PC-3 (cell line): ENCODE results near the gene SLC17A1. TPM values are rescaled to one million over a fixed set of nuclear protein-coding genes. Genes with fewer than 3 reads are reported as not detected.

Experiments
- ATAC-seq: fragments of 200-7000 bp; cut with Tn5 transposase; 2 replicates; pipeline ENCODE4 v1.9.1; 2020; ENCODE audit warnings: mild to moderate bottlenecking, moderate library complexity
- BruUV-seq: library from RNA; stranded (reverse); fragments of 400-500 nt; replicated peaks from 2 replicates; lab custom pipeline; 2021; lab: Mats Ljungman, UMichigan
- CTCF ChIA-PET: fragments of 300-600 bp; sonication (Branson Sonifier 250); formaldehyde crosslinking; loops from one replicate; lab custom pipeline; 2022; ENCODE audit warnings: antibody characterized with exemption; lab: Charles Lee
- POLR2A ChIA-PET: fragments of 300-600 bp; sonication (Branson Sonifier 250); formaldehyde crosslinking; loops from one replicate; lab custom pipeline; 2022; ENCODE audit warnings: antibody characterized with exemption; ENCODE audit not compliant: unreplicated experiment; lab: Charles Lee
- DNase-seq: peaks from one replicate; pipeline ENCODE4 v3.0.0-alpha.2; 2015
- H2AFZ ChIP-seq: fragments of 300-600 bp; sonication (generic); 2 replicates; pipeline ENCODE4 v1.6.0; 2016; ENCODE audit warnings: antibody characterized with exemption, low read length
- H3F3A ChIP-seq: fragments of 300-600 bp; sonication (generic); one replicate; pipeline ENCODE4 v1.6.0; 2017; ENCODE audit warnings: antibody characterized with exemption, low read length, control low read depth, mild to moderate bottlenecking; ENCODE audit not compliant: unreplicated experiment
- H3K27ac ChIP-seq: fragments of 300-600 bp; sonication (generic); 2 replicates; pipeline ENCODE4 v1.5.1; 2016; ENCODE audit warnings: mild to moderate bottlenecking, low read length
- H3K27me3 ChIP-seq: fragments of 300-600 bp; sonication (generic); 2 replicates; pipeline ENCODE4 v1.6.1; 2016; ENCODE audit warnings: low read length, mixed read lengths
- H3K36me3 ChIP-seq: fragments of 300-600 bp; sonication (generic); 2 replicates; pipeline ENCODE4 v1.6.1; 2016; ENCODE audit warnings: low read depth, mixed run types, low read length, mixed read lengths
- H3K4me1 ChIP-seq: fragments of 300-600 bp; sonication (generic); 2 replicates; pipeline ENCODE4 v1.5.1; 2016; ENCODE audit warnings: low read length; ENCODE audit not compliant: insufficient read depth
- H3K4me2 ChIP-seq: fragments of 300-600 bp; sonication (generic); 2 replicates; pipeline ENCODE4 v1.6.0; 2016; ENCODE audit warnings: low read length
- H3K4me3 ChIP-seq: fragments of 300-600 bp; sonication (generic); 2 replicates; pipeline ENCODE4 v1.5.1; 2016; ENCODE audit warnings: mild to moderate bottlenecking, low read length, mixed read lengths
- H3K79me2 ChIP-seq: fragments of 300-600 bp; sonication (generic); 2 replicates; pipeline ENCODE4 v1.6.1; 2017; ENCODE audit warnings: low read length, mixed read lengths
- H3K9ac ChIP-seq: fragments of 300-600 bp; sonication (generic); 2 replicates; pipeline ENCODE4 v1.6.0; 2016; ENCODE audit warnings: mild to moderate bottlenecking, low read length
- H3K9me2 ChIP-seq: fragments of 300-600 bp; sonication (generic); replicated peaks from 2 replicates; pipeline ENCODE4 v1.6.1; 2016; ENCODE audit warnings: mixed run types, low read length, mixed read lengths
- H3K9me3 ChIP-seq: fragments of 300-600 bp; sonication (generic); 2 replicates; pipeline ENCODE4 v1.6.1; 2016; ENCODE audit warnings: low read length, mixed read lengths
- H4K20me1 ChIP-seq: fragments of 300-600 bp; sonication (generic); 2 replicates; pipeline ENCODE4 v1.6.1; 2016; ENCODE audit warnings: low read length, mixed read lengths
- CTCF ChIP-seq: fragments of 300-600 bp; sonication (generic); conservative IDR thresholded peaks from 2 replicates; pipeline ENCODE4 v1.5.1; 2017; ENCODE audit warnings: antibody characterized with exemption, low read depth, mild to moderate bottlenecking, low read length
- EZH2 ChIP-seq: fragments of 300-600 bp; sonication (generic); IDR thresholded peaks from one replicate; pipeline ENCODE4 v1.6.1; 2017; ENCODE audit warnings: antibody characterized with exemption, mild to moderate bottlenecking, low read length; ENCODE audit not compliant: unreplicated experiment
- EZH2phosphoT487 ChIP-seq: fragments of 300-600 bp; sonication (generic); IDR thresholded peaks from 2 replicates; pipeline ENCODE4 v1.6.1; 2018; ENCODE audit warnings: mild to moderate bottlenecking, antibody characterized with exemption, low read length, borderline replicate concordance
- intact Hi-C: fragments of 100-400 bp; cut with micrococcal nuclease; formaldehyde crosslinking; loops from 2 replicates; pipeline ENCODE4 v1.9.0; 2023
- total RNA-seq: library from RNA; depleted of rRNA; stranded (reverse); fragments of >200 nt; gene quantifications from 2 replicates; pipeline ENCODE4 v1.2.3, GENCODE V29; 2014

SLC17A1 gene
- total RNA-seq, 1 experiment from 2014 or later: not detected

GRCh38 chr6:25757936-25758642 lies 73.8 kb downstream of the SLC17A1 start:
- Histone ChIP-seq H3K9ac (no peak overlapping the region), H3K4me1 (no peaks in the 10 kb centered on the region), H3F3A (no peaks in the 10 kb centered on the region), H3K36me3 (no peaks in the 10 kb centered on the region), H3K9me2 (no peaks in the 10 kb centered on the region), H3K4me2 (no peak overlapping the region), H3K79me2 (no peaks in the 10 kb centered on the region), H3K27ac (no peak overlapping the region), H3K27me3 (peaks cover 84% of the 10 kb centered on the region), H2AFZ (no peak overlapping the region), H3K9me3 (no peaks in the 10 kb centered on the region), H3K4me3 (no peak overlapping the region), H4K20me1 (no peaks in the 10 kb centered on the region; the same call in 1 of the 2 replicates)
- BruUV-seq: no TSS peak
- no peak for DNase-seq
- CTCF ChIA-PET: no interaction called here
- no peak for TF ChIP-seq EZH2phosphoT487
- no peak for TF ChIP-seq CTCF
- TF ChIP-seq EZH2: no peak
- POLR2A ChIA-PET: no interaction called here
- no peak for ATAC-seq
- intact Hi-C loops: no loop called here

GRCh38 chr6:25756382-25757363 lies 75.2 kb downstream of the SLC17A1 start:
- ATAC-seq: no peak
- BruUV-seq: no TSS peak
- POLR2A ChIA-PET: no interaction called here
- H3K9ac ChIP-seq: no peak overlapping the region
- H3K36me3 ChIP-seq: no peaks in the 10 kb centered on the region
- no peak for DNase-seq
- H3K79me2 ChIP-seq: no peaks in the 10 kb centered on the region
- H3K4me2 ChIP-seq: no peak overlapping the region
- H3K27ac ChIP-seq: no peak overlapping the region
- no peaks in the 10 kb centered on the region for H3K9me2 ChIP-seq
- peaks cover 72% of the 10 kb centered on the region for H3K27me3 ChIP-seq
- intact Hi-C loops: no loop called here
- H4K20me1 ChIP-seq: no peaks in the 10 kb centered on the region; the same call in 1 of the 2 replicates
- H3K4me3 ChIP-seq: no peak overlapping the region
- TF ChIP-seq EZH2 (no peak), CTCF (no peak), EZH2phosphoT487 (no peak)
- H3K9me3 ChIP-seq: no peaks in the 10 kb centered on the region
- no peaks in the 10 kb centered on the region for H3K4me1 ChIP-seq
- CTCF ChIA-PET: no interaction called here
- no peaks in the 10 kb centered on the region for H3F3A ChIP-seq
- no peak overlapping the region for H2AFZ ChIP-seq
